Keratinocyte (primary cell): ENCODE results near the gene MEGF11.

Experiments used
- EZH2 ChIP-seq: IDR thresholded peaks from one replicate; pipeline ENCODE4 v1.6.1; 2012; ENCODE audit warnings: inconsistent platforms, mild to moderate bottlenecking, low read length, moderate library complexity
- TF ChIP-seq, protein P1 (sequence below), 3 experiments: IDR thresholded peaks in 1 of 3; conservative IDR thresholded peaks in 1 of 3; optimal IDR thresholded peaks in 1 of 3; 2 replicates in 2 of 3; 3 replicates in 1 of 3; pipeline versions ENCODE3 to v1.5.1; 2011; ENCODE audit warnings: low read length in 3 of 3, mild to moderate bottlenecking in 3 of 3, moderate library complexity in 2 of 3, control low read depth in 1 of 3, inconsistent platforms in 1 of 3; ENCODE audit not compliant: insufficient read depth in 2 of 3; ENCODE audit errors: extremely low read depth in 1 of 3

DNA sequence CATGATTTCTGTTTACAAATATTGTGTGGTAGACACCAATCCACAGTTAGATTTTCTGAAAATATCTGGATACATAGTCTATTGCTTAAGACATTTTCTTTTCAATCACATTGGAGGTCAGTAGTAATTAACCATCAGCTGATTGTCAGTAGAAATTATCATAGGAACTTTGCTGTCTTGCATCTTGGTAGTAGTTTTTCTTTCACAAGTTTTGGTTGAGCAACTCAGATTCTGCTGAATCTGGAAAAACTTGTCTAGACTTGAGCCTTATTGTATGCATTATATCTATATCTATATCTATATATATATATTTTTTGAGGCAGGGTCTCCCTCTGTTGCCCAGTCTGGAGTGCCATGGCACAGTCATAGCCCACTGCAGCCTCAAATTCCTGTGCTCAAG is 380.3 kb downstream of the MEGF11 start:
- TF ChIP-seq, protein P1, sequence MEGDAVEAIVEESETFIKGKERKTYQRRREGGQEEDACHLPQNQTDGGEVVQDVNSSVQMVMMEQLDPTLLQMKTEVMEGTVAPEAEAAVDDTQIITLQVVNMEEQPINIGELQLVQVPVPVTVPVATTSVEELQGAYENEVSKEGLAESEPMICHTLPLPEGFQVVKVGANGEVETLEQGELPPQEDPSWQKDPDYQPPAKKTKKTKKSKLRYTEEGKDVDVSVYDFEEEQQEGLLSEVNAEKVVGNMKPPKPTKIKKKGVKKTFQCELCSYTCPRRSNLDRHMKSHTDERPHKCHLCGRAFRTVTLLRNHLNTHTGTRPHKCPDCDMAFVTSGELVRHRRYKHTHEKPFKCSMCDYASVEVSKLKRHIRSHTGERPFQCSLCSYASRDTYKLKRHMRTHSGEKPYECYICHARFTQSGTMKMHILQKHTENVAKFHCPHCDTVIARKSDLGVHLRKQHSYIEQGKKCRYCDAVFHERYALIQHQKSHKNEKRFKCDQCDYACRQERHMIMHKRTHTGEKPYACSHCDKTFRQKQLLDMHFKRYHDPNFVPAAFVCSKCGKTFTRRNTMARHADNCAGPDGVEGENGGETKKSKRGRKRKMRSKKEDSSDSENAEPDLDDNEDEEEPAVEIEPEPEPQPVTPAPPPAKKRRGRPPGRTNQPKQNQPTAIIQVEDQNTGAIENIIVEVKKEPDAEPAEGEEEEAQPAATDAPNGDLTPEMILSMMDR (optimal IDR thresholded peaks at IDR 0.05 in 1 of 3, IDR thresholded peaks at IDR 0.05 in 1 of 3, conservative IDR thresholded peaks at IDR 0.05 in 1 of 3; ENCODE audit: extremely low read depth in 1 of 3, insufficient read depth in 2 of 3, low read length in 3 of 3) = no peak
- TF ChIP-seq EZH2 = no peak
